HG02678 (cell line): ENCODE data around the gene CDKN2AIP.
"Not testable (repeated sequence)": the region's sequence is repeated elsewhere in the genome, so short reads cannot be mapped to it uniquely, and the experiment has no call there.

Experiments used
- ATAC-seq: cut with Tn5 transposase; IDR thresholded peaks from one replicate; pipeline ENCODE4 v1.9.1; 2021; ENCODE audit warnings: mild to moderate bottlenecking, moderate library complexity; ENCODE audit not compliant: unreplicated experiment

CDKN2AIP gene

DNA sequence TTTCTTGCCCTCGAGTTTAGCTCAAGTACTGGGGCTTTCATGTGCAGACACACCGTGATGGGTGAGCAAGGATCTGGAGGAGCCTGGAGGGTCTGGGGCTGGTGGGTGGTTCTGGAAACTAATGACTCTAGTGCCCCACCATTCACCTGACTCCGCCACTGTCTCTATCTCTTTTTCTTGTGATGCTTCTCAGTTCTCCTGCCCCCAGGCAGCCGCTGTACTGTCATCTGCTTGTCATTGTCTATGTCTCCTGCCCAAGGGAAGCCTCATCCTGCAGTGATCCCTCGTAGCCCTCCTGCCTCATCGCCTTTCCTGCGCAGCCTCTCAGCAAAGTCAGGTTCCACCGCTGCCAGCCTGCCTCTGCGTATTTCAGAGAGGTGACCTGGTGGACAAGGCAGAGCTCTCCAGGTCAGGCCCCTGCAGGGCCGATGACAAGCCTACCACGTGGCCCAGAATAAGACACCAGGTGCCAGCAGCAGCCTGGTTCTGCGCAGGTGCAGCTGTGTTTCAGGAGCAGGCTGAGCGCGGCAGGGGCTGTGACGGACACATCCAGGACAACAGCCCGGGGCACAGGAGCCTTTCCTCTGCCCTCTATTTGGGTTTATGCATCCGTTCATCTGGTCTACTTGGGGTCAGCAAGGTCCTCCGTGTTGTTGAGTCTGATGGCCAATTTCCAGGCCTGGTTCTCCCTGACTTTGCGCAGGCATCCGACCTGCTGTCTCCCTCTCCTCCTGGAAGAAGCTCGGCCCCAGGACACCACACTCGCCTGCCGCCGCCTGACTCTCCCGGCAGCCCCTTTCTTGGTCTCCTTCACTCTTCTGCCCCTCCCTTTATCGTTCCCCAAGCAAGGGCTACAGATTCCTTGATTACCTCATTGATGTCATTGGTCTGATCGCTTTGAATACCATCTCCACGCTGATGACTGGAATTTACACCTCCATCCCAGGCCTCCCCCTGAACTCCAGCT, 30.9 kb upstream of the CDKN2AIP start:
- ATAC-seq = no peak

DNA sequence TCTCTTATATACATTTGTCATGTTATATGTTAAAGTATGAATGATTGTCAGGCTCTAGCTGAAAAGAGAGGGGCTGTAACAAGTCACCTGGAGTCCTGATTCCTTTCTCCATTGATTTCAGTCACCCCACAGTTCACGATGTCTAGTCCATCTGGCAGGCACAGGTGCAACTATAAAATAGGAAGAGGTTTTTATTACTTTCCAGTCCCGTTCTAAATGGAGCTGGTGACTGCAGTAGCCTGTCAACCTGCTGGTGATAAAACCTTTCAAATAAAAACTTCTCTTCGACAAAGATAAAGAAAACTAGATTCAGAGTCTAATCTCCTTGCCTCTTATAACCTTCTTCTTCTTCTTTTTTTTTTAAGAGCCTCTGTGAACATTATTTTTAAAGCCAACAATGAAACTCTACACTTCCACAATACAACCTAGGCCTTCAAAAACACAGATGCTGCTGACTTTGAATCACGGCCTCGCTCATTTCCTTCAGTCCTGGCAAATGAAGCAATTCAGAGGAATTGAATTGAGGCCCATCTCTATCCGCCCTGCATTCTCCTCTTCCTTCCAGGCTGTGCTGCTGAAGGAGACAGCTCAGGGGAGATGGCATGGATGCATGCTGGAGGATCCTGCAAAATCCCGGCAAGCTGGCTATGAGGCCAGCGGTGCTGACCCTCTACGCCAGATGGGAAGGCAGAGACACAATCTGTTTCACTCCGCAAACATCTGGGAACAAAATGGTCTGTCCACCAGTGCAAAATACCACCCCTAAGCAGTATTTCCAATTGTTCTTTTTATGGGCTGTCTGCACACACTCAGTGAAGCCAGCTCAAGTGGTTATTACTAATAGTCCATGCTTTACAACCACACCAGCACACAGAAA, 27.3 kb upstream of the CDKN2AIP start:
- no peak for ATAC-seq

DNA sequence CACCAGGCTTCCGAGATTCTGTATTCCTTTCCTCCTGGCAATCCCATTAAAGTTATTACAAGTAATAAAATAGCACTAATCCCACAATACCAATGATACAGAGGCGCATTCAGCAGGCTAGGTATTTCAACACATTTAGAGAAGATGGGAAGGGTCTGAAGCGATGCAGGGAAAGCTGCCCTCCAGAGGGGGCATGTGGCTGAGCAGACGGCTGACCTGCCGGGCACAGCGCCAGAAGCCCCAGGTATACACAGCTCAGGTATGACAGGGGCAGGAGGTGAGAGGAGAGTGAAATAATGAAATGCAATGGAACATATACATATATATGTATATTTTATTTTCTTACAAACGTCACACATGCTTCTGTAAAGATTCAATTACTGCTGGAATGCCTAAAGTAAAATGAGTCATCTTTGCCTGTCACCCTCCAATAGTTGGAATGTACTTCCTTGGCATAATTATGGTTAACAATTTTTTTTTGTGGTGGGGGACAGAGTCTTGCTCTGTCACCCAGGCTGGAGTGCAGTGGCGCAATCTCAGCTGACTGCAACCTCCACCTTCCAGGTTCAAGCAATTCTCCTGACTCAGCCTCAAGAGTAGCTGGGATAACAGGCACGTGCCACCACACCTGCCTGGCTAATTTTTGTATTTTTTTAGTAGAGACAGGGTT, 21.3 kb upstream of the CDKN2AIP start:
- ATAC-seq = no peak

DNA sequence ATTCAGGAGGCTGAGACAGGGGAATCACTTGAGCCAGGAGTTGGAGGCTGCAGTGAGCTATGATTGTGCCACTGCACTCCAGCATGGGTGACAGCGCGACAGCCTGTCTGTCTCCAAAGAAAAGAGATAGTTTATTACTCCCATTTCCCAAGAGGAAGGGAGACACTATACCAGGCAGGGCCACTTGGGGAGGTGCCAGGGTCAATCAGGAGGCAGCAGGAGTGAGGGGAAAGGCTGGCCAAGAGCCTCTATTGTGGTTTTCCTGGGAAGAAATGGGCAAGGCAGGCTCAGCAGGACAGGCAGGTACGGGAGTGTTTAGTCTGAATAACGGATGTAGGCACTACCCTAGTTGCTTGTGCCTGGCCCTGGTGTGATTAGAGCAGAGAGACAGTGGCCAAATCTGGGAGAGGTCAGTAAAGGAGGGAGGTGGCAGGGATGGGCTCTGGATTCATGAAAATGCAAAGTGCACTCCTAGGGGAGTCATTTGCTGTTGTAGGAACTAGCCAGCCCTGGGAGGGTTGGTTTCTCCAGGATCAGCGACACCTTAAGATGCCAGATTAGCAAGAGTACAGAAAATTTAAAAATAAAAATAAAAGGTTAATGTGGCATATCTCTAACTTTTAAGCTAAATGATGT, 20.2 kb upstream of the CDKN2AIP start:
- ATAC-seq = no peak

DNA sequence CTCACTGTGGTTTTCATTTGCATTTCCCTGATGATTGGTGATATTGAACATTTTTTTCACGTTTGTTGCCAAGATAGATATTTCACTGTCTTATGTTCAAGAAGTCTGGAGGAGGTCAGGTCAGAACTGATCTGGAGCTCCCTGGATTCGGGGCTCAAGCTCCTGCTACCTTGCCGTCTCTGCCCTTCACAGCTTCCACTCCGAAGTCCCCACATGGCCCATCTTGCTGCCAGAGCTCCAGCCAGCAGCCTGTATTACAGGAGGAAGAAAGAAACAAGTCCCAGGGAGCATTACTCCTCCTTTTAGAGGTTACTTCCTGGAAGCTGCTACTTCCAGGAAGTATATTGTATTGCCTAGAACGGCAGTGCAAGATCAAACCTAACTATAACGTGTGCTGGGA, 17.9 kb upstream of the CDKN2AIP start:
- no peak for ATAC-seq

DNA sequence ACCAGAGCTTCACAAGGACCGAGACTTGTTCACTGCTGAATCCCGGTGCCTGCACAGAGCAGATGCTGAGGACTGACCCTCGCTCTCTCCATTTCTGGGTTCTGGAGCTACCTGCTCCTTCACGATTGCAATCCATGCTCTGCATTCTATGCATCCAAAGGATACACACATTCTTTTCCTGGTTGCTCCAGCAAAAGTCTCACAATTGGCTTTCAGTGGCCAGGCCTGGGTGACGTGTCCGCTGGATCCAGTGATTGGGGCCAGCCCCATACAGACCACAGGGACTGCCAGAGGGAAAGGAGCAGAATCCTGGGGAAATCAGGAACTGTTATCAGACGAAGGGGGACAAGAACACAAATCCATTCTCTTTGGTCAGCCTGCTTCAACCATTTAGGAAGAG, 14.9 kb upstream of the CDKN2AIP start:
- ATAC-seq = no peak

DNA sequence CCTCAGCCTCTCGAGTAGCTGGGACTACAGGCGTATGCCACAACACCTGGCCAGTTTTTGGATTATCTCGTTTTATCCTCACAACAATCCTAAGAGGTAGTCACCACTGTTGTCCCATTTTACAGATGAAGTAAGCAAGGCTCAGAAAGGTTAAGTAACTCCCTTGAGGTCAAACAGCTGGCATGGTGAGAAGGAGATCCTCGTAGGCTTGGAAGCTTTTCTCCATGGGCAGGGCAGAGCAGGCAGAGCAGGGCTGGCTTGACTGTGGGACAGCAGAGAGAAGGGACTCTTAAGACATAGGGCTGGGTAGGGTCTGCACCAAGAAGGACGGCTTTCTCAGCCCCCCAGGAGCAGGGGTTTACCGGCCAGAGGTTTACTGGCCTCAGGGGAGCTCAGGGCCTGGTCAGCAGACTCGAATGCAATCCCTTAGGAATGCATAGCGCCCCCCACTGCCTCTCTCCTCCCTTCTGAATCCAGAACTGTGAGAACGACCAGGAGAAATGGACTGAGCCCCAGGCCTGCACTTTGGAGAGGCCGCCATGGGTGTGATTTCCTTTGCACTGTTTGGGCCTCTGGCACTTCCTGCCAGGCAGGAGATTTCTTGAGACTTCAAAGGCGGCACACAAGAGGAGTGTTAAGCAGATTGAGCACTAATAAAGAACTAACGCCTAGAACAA, 14.0 kb upstream of the CDKN2AIP start:
- no peak for ATAC-seq

DNA sequence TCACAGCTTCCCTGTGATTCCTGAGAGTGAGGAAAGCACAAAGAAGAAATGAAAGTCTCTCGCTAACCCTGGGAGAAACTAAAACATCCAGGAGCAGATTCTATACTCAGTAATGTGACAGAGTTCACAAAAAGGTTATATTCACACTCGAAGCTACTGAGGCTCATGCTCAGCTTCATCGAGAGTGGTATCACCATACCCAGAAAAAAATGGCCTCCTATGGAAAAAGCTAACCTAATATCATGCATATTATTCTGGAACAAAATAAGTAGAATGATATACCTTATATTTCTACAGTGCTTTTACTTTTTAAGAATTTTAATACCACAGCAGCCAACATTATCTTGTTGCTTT, 13.5 kb upstream of the CDKN2AIP start:
- no peak for ATAC-seq

DNA sequence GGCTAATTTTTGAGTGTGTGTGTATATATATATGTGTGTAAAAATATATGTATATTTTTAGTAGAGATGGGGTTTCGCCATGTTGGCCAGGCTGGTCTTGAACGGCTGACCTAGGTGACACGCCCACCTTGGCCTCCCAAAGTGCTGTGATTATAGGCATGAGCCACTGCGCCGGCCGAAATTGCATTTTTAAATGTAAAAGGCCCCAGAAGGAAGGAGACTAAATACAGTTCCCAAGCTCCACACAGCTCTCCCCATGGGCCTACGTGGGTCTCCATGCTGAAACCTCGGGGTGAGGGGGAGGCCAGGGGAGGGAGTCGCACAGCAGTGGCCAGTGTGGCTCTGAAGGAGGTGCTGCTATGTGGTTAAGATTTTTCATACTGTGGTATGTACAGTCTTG, 12.8 kb upstream of the CDKN2AIP start:
- no peak for ATAC-seq

DNA sequence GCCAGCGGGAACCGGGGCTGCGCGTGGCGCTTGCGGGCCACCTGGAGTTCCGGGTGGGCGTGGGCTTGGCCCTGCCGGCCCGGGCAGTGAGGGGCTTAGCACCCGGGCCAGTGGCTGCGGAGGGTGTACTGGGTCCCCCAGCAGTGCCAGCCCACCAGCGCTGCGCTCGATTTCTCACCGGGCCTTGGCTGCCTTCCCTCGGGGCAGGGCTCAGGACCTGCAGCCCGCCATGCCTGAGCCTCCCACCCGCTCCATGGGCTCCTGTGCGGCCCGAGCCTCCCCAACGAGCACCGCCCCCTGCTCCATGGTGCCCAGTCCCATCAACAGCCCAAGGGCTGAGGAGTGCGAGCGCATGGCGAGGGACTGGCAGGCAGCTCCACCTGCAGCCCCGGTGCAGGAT, 11.3 kb upstream of the CDKN2AIP start:
- not testable (repeated sequence) for ATAC-seq

DNA sequence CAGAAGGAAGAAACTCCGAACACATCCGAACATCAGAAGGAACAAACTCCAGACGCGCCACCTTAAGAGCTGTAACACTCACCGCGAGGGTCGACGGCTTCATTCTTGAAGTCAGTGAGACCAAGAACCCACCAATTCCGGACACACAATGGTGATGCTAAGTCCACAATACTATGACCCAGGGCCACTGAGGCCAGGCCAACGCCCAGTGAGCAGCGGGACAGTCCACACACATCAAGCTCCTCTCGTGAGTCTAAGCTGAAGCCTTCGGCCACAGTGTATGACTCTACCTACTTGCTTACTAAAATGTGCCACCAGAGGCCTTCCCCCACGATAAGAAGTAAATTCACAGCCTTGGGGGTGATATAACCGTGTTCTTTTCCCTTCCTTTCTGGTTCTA, 10.2 kb upstream of the CDKN2AIP start:
- ATAC-seq = no peak

DNA sequence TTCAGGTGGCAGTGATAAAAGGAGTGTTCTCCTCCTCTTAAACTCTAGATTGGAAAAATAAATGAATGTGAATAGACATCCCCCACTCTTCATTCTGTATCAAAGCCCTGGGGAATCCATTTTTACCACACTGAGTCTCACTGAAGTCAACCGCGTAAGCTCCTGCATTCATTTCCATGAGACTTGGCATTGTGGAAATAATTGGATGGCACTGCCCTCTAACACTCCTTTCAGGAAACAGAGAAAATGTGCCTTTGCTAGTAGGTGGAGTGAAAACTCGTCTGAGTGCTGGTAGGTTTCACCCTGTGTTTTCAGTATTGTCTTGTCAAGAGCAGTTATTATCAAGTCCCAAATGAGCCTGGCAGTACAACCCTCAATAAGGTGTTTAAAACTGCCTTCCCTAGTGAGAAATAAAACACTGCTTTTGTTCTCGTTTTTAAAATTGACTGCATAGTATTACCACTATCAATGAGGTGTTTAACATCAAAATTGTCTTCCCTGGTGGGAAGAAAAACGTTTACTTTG, 9.7 kb upstream of the CDKN2AIP start:
- no peak for ATAC-seq

DNA sequence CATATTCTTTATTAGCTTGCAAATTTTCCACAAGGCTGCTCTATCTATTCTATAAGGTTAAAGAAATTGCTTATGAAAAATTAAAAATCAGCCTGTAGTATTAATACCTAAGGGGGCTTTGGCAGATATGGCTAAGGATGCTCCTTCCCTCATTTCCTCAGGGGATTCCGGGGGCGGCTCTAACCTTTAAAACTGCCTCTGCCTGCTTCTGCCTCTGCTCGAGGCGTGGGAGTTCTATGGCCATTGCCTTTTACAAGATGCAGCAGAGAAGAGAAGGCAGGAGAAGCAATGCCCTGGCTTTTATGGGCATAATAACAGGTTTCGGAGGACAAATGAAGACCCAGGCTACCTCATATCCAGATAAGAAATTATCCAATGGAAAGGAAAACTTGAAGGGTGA, 8.6 kb upstream of the CDKN2AIP start:
- ATAC-seq = no peak

DNA sequence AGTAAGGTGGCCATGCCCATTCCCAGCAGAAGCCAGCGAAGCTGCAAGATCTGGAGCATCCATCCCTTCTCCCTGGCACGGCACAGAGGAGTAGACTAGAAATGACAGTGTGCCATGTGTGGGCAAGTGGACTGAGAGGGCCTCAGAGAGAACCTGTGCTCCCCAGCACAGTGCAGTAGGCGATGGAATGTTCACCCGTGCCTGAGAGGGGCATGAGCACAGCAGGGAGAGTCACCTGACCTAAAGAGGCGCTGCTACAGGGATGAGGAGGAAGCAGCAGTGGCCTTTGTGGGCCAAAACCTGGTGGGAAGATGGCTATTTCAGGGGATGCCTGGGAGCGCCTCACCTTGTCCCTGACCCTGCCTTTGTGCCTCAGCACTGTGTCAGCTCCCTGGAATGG, 8.0 kb upstream of the CDKN2AIP start:
- no peak for ATAC-seq

DNA sequence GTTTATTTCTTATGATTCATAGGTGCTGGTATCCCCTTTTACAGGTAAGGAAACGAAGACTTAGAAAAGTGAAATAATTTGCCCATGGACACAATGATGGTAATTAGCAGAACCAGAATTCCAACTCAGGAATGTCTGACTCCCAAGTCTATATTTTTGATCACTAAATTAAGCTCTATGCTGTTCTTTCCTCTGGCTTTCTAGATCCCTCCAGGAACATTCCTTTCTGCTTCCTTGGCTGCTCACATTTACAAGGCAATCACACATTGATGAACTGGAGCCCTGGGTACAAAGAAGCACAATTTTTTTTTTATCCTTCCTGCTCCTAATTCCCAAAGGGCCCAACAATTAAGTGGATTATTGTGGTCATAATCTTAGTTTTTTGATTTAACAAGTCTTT, 7.0 kb upstream of the CDKN2AIP start:
- ATAC-seq = no peak

DNA sequence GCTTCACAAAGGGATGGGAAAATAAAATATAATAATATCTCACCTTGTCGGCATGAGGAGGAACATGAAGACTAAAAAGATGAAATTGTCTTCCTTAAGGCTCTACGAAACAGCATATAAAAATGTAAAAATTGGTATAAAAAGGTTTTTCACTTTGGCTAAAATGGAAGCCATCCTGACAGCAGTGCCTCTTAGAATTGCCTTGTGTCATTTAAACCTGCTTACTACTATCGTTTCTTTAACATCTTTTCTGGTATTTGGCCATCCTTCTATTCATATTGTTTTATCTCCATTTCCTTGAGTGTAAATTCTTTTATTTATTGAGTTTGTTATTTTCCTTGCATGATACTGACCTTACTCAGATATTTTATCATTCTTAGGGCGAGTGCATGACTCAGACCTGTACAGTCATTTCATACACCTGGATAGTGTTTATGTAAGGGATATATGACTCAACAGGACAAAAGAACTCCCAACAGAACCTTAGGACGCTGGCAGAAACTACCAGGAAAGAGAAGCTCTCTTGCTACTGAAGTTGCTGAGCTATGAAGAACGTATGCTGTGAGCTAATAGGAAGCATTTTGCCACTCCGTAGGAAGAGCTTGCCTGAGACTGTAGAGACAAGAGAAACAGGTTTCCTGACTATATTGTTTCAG, 5.8 kb upstream of the CDKN2AIP start:
- ATAC-seq = no peak

DNA sequence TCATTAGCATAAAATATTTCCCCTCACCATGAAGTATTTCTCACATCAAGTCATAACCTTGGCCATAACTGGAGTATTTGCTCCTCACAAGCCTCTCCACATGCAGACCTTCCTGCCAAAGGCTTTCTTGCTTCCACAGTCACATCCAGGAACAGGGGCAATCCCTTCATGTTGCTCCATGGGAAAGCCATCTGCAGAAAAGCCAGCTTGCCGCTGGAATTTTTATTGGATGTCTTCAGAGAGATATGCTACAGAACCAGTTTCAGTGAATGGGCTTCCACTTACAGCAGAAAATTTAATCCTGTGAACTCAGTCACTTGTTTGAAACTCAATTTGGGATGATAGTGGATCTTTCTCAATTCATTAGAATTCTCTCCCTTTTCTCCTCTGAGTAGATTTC, 3.2 kb upstream of the CDKN2AIP start:
- ATAC-seq = no peak

DNA sequence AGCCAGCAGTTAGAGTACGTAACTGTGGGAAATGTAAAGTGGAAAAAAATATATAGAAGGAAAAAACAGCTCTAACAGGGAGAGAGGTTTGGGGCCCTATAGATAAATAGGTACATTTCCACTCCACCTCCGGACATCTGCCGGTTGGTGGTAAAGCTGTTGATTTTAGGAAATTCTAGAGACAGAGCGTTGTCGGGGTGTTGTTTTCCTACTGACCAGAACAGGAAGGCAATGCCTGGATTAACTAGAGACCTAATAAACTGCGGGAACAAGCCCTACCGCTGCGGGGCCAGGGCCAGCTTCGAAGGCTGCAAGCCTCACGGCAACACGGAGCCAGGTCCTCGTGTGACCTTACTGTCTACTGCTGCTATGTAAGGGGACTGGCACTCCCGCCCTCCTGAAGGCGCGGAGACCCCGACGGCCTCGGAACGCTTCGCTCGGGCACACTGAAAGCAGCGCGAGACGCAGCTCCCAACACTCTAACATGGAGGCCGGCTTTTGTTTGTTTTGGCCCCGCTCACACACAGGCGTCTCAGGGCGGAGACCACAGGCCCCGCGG, 702 bp upstream of the CDKN2AIP start:
- ATAC-seq = no peak

DNA sequence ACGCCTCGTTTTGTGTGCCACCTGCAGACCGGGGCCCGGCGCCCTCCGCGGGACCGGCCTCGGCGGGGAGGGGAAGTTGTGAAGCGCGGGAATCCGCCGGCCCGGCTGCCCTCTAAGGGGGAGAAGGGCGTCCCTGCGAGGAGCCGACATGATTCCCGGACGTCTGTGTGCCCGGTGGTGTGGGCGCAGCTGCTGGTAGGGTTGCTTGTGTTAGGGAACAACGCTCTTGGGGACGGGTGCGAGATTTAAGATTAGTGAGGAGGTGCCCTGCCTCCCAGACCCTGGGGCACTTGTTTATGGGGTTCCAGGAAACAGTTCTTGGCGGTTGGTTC, 627 bp downstream of the CDKN2AIP start:
- ATAC-seq = peak; percentile 14
